Measurements from ENCODE around the gene RIPPLY3.
"Not testable (repeated sequence)": the region's sequence is repeated elsewhere in the genome, so short reads cannot be mapped to it uniquely, and the experiment has no call there.

The RIPPLY3 gene

DNA sequence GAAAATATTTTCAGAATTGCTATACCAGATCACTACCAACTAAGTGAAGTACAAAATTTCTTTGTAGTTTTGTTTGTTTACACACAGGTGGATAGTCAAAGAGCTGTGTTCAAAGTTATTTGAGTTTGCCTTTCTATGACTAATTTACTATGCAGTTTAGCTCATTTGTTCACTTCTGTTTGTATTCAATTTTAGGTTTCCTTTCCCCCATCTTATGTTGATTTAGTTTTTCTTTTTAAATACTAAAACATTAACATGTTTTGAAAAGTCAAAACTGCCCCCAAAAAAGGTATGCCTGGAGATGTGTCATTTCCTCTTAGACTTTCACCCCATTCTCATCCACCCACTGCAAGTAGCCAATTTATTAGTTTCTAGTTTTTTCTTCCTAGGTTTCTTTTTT, 18.7 kb upstream of the RIPPLY3 start:
- no peak overlapping the region for H3K4me3 ChIP-seq (ENCODE audit: low read depth, low read length)
- peaks cover 19% of the 10 kb centered on the region for H3K27me3 ChIP-seq (ENCODE audit: control insufficient read depth, insufficient read depth, low read length)
- no peaks in the 10 kb centered on the region for H3K9me3 ChIP-seq (ENCODE audit: control insufficient read depth, insufficient read depth, low read length)
- H3K36me3 ChIP-seq (ENCODE audit: control insufficient read depth, insufficient read depth, low read length): no peaks in the 10 kb centered on the region
- H3K4me1 ChIP-seq (ENCODE audit: control insufficient read depth, insufficient read depth, low read length): peaks cover 14% of the 10 kb centered on the region
- H3K9ac ChIP-seq (ENCODE audit: low read depth, low read length): no peak overlapping the region

DNA sequence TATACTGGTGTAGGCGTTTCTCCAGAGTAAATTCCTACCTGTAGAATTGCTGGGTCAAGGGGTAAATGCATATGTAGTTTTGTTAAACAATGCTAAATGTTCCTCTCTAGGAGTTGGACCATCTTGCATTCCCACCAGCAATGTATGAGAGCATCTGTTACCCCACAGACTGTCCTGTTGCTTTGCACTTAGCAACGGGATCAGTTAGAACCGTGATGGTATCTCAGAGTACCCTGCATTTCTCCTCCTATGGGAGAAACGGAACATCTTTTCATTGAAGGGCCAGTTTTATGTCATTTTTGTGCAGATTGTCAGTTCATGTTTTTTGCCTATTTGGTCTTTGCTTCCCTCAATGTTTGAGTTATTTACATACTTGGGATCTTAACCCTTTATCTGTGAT, 18.0 kb upstream of the RIPPLY3 start:
- no peaks in the 10 kb centered on the region for H3K9me3 ChIP-seq (ENCODE audit: control insufficient read depth, insufficient read depth, low read length)
- peaks cover 24% of the 10 kb centered on the region for H3K27me3 ChIP-seq (ENCODE audit: control insufficient read depth, insufficient read depth, low read length)
- H3K36me3 ChIP-seq (ENCODE audit: control insufficient read depth, insufficient read depth, low read length): no peaks in the 10 kb centered on the region
- H3K4me1 ChIP-seq (ENCODE audit: control insufficient read depth, insufficient read depth, low read length): peaks cover 14% of the 10 kb centered on the region
- no peak overlapping the region for H3K9ac ChIP-seq (ENCODE audit: low read depth, low read length)
- H3K4me3 ChIP-seq (ENCODE audit: low read depth, low read length): no peak overlapping the region

DNA sequence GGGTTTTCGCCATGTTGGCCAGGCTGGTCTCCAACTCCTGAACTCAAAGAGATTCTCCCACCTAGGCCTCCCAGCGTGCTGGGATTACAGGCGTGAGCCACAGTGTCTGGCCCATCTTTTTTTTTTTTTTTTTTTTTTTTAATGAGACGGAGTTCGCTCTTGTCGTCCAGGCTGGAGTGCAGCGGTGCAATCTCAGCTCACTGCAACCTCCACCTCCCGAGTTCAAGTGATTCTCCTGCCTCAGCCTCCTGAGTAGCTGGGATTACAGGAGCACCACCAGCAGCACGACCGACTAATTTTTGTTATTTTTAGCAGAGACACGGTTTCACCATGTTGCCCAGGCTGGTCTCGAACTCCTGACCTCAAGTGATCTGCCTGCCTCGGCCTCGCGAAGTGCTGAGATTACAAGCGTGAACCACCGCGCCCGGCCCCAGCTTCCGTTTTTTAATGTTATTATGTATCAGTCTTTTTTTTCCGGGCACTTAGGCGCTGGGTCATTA, 17.3 kb upstream of the RIPPLY3 start:
- H3K9ac ChIP-seq (ENCODE audit: low read depth, low read length); H3K9me3 ChIP-seq (ENCODE audit: control insufficient read depth, insufficient read depth, low read length); H3K36me3 ChIP-seq (ENCODE audit: control insufficient read depth, insufficient read depth, low read length): not testable (repeated sequence)
- H3K4me1 ChIP-seq (ENCODE audit: control insufficient read depth, insufficient read depth, low read length): peaks cover 14% of the 10 kb centered on the region
- H3K4me3 ChIP-seq (ENCODE audit: low read depth, low read length): peak overlapping the region; percentile 75
- peaks cover 29% of the 10 kb centered on the region for H3K27me3 ChIP-seq (ENCODE audit: control insufficient read depth, insufficient read depth, low read length)

DNA sequence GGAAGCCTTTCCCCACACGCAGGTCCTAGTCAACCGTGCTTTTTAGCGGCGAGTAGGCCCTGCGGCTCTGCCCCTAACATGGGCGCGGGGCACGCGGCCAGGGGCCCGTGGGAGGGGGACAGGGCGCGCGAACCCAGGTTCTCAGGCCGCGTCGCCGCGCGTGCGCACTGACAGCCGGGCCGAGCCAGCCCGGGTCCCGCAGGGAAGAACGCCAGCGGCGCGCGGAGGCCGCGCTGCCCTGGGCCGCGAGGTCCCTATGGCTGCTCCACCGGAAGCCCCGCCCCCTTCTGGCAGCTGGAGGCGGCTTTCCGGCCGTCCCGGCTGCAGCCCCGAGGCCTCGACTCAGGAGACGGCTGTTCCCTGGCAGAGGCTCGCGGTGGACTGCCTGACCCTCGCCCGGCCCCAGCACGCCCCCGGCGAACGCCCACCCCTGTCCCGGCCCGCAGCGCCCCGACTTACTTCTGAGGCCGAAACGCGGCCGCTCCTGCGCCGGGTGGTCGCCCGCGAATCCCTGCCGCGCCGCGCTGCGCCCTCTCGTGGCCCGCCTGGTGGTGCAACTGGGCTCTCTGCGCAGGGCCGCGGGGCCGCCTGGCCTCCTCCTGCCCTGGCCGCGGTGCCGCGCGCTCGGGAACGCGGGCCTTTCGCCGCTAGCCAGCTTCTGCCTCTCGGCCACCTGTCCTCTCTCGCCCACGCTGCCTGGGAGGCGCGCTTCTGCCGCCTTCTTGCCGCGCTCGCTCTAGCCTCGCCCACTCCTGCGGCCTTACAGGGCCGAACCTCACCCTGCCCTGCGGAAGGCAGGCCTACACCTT, 16.6 kb upstream of the RIPPLY3 start:
- H3K9me3 ChIP-seq (ENCODE audit: control insufficient read depth, insufficient read depth, low read length): no peaks in the 10 kb centered on the region
- no peaks in the 10 kb centered on the region for H3K36me3 ChIP-seq (ENCODE audit: control insufficient read depth, insufficient read depth, low read length)
- H3K9ac ChIP-seq (ENCODE audit: low read depth, low read length): peak overlapping the region; percentile 41
- peaks cover 14% of the 10 kb centered on the region for H3K4me1 ChIP-seq (ENCODE audit: control insufficient read depth, insufficient read depth, low read length)
- H3K27me3 ChIP-seq (ENCODE audit: control insufficient read depth, insufficient read depth, low read length): peaks cover 29% of the 10 kb centered on the region
- peak overlapping the region; percentile 75 for H3K4me3 ChIP-seq (ENCODE audit: low read depth, low read length)

DNA sequence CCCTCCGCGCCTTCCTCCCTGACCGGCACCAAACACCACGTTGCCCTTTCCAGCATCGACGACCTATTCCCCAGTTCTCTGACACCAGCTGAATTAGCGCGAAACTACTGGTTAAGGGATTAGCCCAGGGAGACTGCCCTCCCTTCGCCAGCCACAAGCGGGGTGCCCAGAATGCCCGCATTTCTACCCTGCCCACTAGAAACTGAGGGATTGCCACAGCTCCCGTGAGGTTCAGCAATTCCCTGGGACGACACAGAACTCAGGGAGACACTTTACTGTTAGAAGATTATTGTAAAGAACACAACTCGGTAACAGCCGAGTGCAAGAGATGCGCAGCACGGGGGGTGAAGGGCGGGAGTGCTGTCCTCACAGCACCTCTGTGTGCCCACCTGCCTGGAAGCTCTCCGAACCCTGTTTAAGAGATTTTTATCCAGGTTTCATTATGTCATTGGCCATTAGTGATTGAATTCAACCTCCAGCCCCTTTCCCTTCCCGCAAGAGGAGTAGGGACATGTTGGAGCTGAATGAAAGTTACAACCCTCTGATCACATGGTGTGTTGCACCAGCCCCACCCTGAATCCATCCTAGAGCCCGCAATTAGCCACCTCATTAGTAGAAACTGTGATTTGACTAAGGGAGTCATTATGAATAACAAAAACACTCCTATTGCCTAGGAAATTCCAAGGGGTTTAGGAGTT, 15.8 kb upstream of the RIPPLY3 start:
- peaks cover 29% of the 10 kb centered on the region for H3K27me3 ChIP-seq (ENCODE audit: control insufficient read depth, insufficient read depth, low read length)
- H3K36me3 ChIP-seq (ENCODE audit: control insufficient read depth, insufficient read depth, low read length): no peaks in the 10 kb centered on the region
- H3K9me3 ChIP-seq (ENCODE audit: control insufficient read depth, insufficient read depth, low read length): no peaks in the 10 kb centered on the region
- peak overlapping the region; percentile 41 for H3K9ac ChIP-seq (ENCODE audit: low read depth, low read length)
- peak overlapping the region; percentile 75 for H3K4me3 ChIP-seq (ENCODE audit: low read depth, low read length)
- peaks cover 14% of the 10 kb centered on the region for H3K4me1 ChIP-seq (ENCODE audit: control insufficient read depth, insufficient read depth, low read length)

DNA sequence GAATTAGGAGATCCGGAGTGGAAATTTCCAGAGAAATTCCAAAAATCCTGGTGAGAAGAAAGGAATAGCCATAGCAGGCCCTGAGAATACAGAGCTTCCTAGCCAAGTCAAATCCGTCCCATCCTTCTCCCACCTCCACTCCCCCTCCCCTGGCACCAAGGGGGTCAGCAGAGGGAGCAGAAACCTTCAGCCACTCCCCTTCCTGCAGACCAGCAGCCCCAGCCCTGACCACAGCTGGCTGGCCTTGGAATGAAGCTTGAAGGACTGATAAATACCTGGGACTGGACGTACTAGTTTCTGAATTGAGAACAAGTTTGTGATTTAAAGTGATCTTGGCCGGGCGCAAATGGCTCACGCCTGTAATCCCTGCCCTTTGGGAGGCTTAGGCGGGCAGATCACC, 13.8 kb upstream of the RIPPLY3 start:
- no peak overlapping the region for H3K9ac ChIP-seq (ENCODE audit: low read depth, low read length)
- peaks cover 29% of the 10 kb centered on the region for H3K27me3 ChIP-seq (ENCODE audit: control insufficient read depth, insufficient read depth, low read length)
- H3K36me3 ChIP-seq (ENCODE audit: control insufficient read depth, insufficient read depth, low read length): no peaks in the 10 kb centered on the region
- H3K4me3 ChIP-seq (ENCODE audit: low read depth, low read length): no peak overlapping the region
- H3K9me3 ChIP-seq (ENCODE audit: control insufficient read depth, insufficient read depth, low read length): no peaks in the 10 kb centered on the region
- peaks cover 14% of the 10 kb centered on the region for H3K4me1 ChIP-seq (ENCODE audit: control insufficient read depth, insufficient read depth, low read length)

DNA sequence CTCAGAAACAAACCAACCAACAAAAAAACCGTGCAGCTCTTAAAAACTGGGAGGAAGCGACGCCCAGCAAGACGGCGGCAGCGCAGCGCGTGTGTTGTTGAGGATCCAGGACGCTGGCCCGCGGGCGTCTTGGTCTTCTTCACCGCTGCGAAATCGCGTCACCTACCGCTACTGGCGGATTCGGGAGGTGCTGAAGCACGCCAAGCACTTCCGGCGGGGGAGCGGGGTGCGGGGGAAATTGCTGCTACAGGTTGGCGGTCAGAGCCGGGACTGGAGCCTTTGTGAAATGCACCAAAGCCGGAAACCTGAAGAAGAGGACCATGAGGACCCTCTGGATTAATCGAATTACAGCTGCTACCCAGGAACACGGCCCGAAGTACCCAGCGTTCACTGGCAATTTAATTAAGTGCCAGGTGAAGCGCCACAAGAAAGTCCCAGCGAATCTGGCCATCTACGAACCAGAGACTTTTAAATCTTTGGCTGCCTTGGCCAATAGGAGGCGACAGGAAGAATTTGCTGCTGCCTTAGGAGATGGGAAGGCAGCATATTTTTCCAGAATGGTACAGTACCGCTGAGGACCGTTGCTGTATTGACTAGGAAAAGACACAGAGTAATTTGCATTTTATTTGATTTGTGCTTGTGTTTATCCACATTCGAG, 11.9 kb upstream of the RIPPLY3 start:
- Histone ChIP-seq H3K9me3 (ENCODE audit: control insufficient read depth, insufficient read depth, low read length) (no peaks in the 10 kb centered on the region), H3K36me3 (ENCODE audit: control insufficient read depth, insufficient read depth, low read length) (no peaks in the 10 kb centered on the region), H3K9ac (ENCODE audit: low read depth, low read length) (no peak overlapping the region), H3K27me3 (ENCODE audit: control insufficient read depth, insufficient read depth, low read length) (peaks cover 29% of the 10 kb centered on the region), H3K4me3 (ENCODE audit: low read depth, low read length) (peak overlapping the region; percentile 56), H3K4me1 (ENCODE audit: control insufficient read depth, insufficient read depth, low read length) (peaks cover 14% of the 10 kb centered on the region)

DNA sequence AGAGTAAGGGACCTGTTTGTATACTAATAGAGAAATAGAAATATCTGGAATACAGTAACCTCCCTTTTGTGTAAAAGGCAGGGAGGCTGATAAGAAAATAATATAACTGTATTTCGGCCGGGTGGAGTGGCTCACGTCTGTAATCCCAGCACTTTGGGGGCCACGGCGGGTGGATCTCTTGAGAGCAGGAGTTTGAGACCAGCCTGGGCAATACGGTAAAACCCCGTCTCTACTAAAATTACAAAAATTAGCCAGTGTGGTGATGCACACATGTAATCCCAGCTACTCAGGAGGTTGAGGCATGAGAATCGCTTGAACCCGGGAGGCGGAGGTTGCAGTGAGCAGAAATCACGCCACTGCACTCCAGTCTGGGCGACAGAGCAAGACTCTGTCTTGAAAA, 11.2 kb upstream of the RIPPLY3 start:
- peaks cover 29% of the 10 kb centered on the region for H3K27me3 ChIP-seq (ENCODE audit: control insufficient read depth, insufficient read depth, low read length)
- peaks cover 14% of the 10 kb centered on the region for H3K4me1 ChIP-seq (ENCODE audit: control insufficient read depth, insufficient read depth, low read length)
- not testable (repeated sequence) for H3K4me3 ChIP-seq (ENCODE audit: low read depth, low read length); H3K36me3 ChIP-seq (ENCODE audit: control insufficient read depth, insufficient read depth, low read length); H3K9ac ChIP-seq (ENCODE audit: low read depth, low read length); H3K9me3 ChIP-seq (ENCODE audit: control insufficient read depth, insufficient read depth, low read length)

DNA sequence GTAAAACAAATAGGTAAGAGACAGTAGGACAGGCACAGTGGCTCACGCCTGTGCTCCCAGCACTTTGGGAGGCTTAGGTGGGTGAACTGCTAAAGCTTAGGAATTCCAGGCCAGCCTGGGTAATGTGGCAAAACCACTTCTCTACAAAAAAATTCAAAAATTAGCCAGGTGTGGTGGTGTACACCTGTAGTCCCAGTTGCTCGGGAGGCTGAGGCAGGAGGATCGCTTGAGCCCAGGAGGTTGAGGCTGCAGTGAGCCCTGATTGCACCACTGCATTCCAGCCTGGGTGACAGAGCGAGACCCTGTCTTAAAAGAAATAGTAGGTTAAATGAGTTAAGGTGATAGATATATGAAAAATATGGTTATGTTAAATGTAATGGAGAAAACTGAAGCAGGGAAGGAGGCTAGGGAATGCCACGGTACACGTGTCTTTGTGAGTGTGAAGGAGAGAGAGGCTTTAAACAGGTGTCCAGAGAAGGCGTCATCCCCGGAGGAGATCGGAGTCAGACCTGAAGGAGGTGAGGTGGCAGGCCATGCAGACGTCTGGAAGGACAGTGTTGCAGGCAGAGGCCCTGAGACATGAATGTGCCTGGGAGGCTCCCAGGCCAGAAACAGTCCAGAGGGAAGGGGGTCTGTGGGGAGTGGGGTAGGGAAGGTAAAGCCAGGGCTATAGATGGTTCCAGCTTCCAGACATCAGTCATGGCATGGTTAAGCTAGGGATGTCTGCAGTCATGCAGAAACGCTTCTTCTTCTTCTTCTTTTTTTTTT, 7.2 kb upstream of the RIPPLY3 start:
- no peak overlapping the region for H3K4me3 ChIP-seq (ENCODE audit: low read depth, low read length)
- H3K4me1 ChIP-seq (ENCODE audit: control insufficient read depth, insufficient read depth, low read length): no peaks in the 10 kb centered on the region
- H3K9ac ChIP-seq (ENCODE audit: low read depth, low read length): no peak overlapping the region
- peaks cover 7% of the 10 kb centered on the region for H3K27me3 ChIP-seq (ENCODE audit: control insufficient read depth, insufficient read depth, low read length)
- no peaks in the 10 kb centered on the region for H3K9me3 ChIP-seq (ENCODE audit: control insufficient read depth, insufficient read depth, low read length)
- H3K36me3 ChIP-seq (ENCODE audit: control insufficient read depth, insufficient read depth, low read length): no peaks in the 10 kb centered on the region

DNA sequence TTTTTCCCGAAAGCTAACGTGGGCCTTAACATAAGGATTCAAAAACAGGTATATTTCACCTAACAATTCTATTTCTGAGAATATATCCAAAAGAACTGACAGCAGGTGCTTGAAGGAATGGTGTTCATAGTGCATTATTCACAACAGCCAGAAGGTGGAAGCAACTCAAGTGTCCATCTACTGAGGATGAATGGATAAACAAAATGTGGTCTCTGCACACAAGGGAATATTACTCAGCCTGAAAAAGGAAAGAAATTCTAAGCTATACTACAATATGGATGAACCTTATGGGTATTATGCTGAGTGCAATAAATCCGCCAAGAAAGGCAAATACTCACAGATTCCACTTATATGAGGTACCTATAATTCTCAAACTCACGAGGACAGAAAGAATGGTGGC, 6.1 kb upstream of the RIPPLY3 start:
- H3K9ac ChIP-seq (ENCODE audit: low read depth, low read length): no peak overlapping the region
- H3K4me3 ChIP-seq (ENCODE audit: low read depth, low read length): no peak overlapping the region
- no peaks in the 10 kb centered on the region for H3K4me1 ChIP-seq (ENCODE audit: control insufficient read depth, insufficient read depth, low read length)
- H3K9me3 ChIP-seq (ENCODE audit: control insufficient read depth, insufficient read depth, low read length): no peaks in the 10 kb centered on the region
- peaks cover 16% of the 10 kb centered on the region for H3K27me3 ChIP-seq (ENCODE audit: control insufficient read depth, insufficient read depth, low read length)
- H3K36me3 ChIP-seq (ENCODE audit: control insufficient read depth, insufficient read depth, low read length): no peaks in the 10 kb centered on the region

DNA sequence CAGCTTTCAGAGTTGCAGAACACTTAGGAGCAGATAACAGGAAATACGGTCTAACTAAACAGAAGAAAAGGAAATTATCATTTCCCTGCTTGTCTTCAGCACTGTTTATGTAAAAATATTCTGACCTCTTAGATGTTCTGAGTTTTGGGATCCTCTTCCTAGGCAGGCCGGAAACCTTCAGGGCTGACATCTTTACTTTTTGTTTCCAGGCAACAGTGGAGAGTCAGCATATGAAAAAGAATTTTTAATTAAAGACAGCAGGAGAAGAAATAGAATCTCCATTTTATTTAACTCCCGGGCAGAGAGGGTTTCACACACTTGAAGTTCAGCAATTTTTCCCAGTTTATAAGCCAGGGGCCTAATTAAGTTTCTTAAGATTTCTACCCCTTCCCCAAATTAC, 5.1 kb upstream of the RIPPLY3 start:
- Histone ChIP-seq H3K4me3 (ENCODE audit: low read depth, low read length) (no peak overlapping the region), H3K27me3 (ENCODE audit: control insufficient read depth, insufficient read depth, low read length) (peaks cover 22% of the 10 kb centered on the region), H3K9me3 (ENCODE audit: control insufficient read depth, insufficient read depth, low read length) (no peaks in the 10 kb centered on the region), H3K4me1 (ENCODE audit: control insufficient read depth, insufficient read depth, low read length) (no peaks in the 10 kb centered on the region), H3K9ac (ENCODE audit: low read depth, low read length) (no peak overlapping the region), H3K36me3 (ENCODE audit: control insufficient read depth, insufficient read depth, low read length) (no peaks in the 10 kb centered on the region)

Measured in iPS-15b (cell line).